ENCODE measurements around the gene RTP4.

RTP4 gene

DNA sequence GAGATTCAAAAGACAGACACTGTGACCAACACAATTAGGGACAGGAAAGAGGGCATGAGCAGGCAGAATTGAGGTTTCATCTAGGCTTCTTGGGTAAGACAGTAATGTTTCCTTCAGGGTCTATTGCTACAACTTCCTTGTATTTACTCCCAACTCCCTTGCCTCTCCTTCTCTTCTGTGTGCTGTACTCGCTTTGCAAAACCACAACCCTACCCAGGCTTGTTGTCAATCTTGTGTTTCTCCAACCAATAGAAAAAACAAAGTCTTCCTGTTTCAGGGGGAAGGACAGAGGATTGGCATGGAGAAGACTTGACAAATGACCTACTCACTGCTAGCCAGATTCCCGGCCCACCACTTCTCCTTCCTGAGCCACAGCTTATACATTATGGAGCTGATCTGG, 40.3 kb upstream of the RTP4 start:
- TF ChIP-seq YY1 (IDR thresholded peaks at IDR 0.05; ENCODE audit: insufficient read depth, insufficient read length) (no peak), ZNF274 (IDR thresholded peaks at IDR 0.05; ENCODE audit: low read depth, low read length) (no peak), SUZ12 (IDR thresholded peaks at IDR 0.05; ENCODE audit: extremely low read depth, insufficient read depth, insufficient read length) (no peak)
- Histone ChIP-seq H3K9me3 (ENCODE audit: insufficient read depth, low read length) (no peaks in the 10 kb centered on the region), H3K27me3 (ENCODE audit: insufficient read depth, insufficient read length) (no peaks in the 10 kb centered on the region), H3K36me3 (ENCODE audit: insufficient read depth, insufficient read length, low read length) (no peaks in the 10 kb centered on the region), H3K9ac (ENCODE audit: insufficient read length, low read depth) (no peak overlapping the region), H3K4me1 (ENCODE audit: insufficient read depth, insufficient read length) (no peaks in the 10 kb centered on the region), H3K4me3 (ENCODE audit: insufficient read length, low read depth) (no peak overlapping the region)
- no peak for DNase-seq (ENCODE audit: low read depth, low spot score)

DNA sequence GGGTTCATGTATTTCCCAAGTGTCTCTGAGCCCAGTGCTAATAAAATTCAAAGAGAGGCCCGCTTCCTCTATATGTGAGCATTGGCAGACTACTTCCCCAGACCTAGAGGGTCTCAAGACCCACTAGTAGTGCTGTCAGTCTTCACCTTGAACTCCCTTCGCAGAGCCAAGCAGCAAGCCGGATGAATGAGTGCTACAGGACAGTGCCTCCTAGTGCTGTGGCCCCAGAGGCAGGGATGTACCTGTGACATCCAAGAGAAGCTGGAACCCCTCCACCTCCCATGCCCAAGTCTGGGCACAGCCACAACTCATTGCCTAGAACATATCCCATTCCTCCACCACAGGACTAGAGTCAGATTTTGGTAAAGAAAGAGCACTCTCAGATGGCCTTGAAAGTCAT, 39.5 kb upstream of the RTP4 start:
- no peaks in the 10 kb centered on the region for H3K27me3 ChIP-seq (ENCODE audit: insufficient read depth, insufficient read length)
- no peaks in the 10 kb centered on the region for H3K4me1 ChIP-seq (ENCODE audit: insufficient read depth, insufficient read length)
- no peak for DNase-seq (ENCODE audit: low read depth, low spot score)
- no peak overlapping the region for H3K4me3 ChIP-seq (ENCODE audit: insufficient read length, low read depth)
- H3K36me3 ChIP-seq (ENCODE audit: insufficient read depth, insufficient read length, low read length), result no peaks in the 10 kb centered on the region
- no peaks in the 10 kb centered on the region for H3K9me3 ChIP-seq (ENCODE audit: insufficient read depth, low read length)
- TF ChIP-seq SUZ12 (IDR thresholded peaks at IDR 0.05; ENCODE audit: extremely low read depth, insufficient read depth, insufficient read length) (no peak), ZNF274 (IDR thresholded peaks at IDR 0.05; ENCODE audit: low read depth, low read length) (no peak), YY1 (IDR thresholded peaks at IDR 0.05; ENCODE audit: insufficient read depth, insufficient read length) (no peak)
- H3K9ac ChIP-seq (ENCODE audit: insufficient read length, low read depth), result no peak overlapping the region

DNA sequence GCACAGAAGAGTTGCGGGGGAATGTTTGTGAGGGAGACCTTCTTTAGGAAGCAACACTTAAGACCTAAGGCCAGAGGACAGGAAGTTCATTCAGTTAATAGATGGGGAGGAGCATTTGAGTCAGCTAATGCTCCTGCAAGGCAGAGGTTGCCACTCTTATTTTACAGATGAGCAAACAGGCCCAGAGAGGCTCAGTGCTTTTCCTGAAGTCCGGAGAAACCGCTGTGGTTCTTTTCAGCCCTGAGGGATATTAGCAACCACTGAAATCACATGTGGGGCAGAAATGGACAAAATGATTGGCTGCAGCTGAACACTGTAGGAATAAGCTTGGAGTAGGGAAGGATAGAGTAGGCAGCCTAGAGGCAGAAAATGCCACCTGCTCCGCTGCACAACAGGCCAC, 33.3 kb upstream of the RTP4 start:
- no peaks in the 10 kb centered on the region for H3K27me3 ChIP-seq (ENCODE audit: insufficient read depth, insufficient read length)
- TF ChIP-seq SUZ12 (IDR thresholded peaks at IDR 0.05; ENCODE audit: extremely low read depth, insufficient read depth, insufficient read length) (no peak), YY1 (IDR thresholded peaks at IDR 0.05; ENCODE audit: insufficient read depth, insufficient read length) (no peak), ZNF274 (IDR thresholded peaks at IDR 0.05; ENCODE audit: low read depth, low read length) (no peak)

DNA sequence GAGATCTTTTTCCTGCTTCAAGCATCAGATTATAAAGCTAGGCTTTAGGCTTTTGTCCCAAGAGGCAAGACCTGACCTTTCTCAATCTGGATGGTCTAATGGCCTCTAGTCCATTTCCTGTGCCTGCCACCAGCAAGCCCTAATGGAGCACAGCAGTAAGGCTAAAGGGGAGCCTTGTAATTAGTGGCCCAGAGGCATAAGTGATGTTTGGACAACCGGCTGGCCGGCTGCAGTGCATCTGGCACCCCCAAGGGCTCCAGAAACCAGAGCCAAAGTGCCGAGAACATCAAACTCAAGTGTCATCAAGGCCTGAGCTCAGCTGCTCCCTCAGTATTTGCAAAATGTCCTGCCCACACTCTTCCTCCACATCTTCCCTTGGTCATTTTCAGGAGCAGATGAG, 31.9 kb upstream of the RTP4 start:
- H3K9me3 ChIP-seq (ENCODE audit: insufficient read depth, low read length), result no peaks in the 10 kb centered on the region
- no peak for DNase-seq (ENCODE audit: low read depth, low spot score)
- H3K27me3 ChIP-seq (ENCODE audit: insufficient read depth, insufficient read length), result no peaks in the 10 kb centered on the region
- H3K4me3 ChIP-seq (ENCODE audit: insufficient read length, low read depth), result no peak overlapping the region
- H3K4me1 ChIP-seq (ENCODE audit: insufficient read depth, insufficient read length), result peaks cover 6% of the 10 kb centered on the region
- TF ChIP-seq ZNF274 (IDR thresholded peaks at IDR 0.05; ENCODE audit: low read depth, low read length) (no peak), YY1 (IDR thresholded peaks at IDR 0.05; ENCODE audit: insufficient read depth, insufficient read length) (no peak), SUZ12 (IDR thresholded peaks at IDR 0.05; ENCODE audit: extremely low read depth, insufficient read depth, insufficient read length) (no peak)
- no peaks in the 10 kb centered on the region for H3K36me3 ChIP-seq (ENCODE audit: insufficient read depth, insufficient read length, low read length)
- H3K9ac ChIP-seq (ENCODE audit: insufficient read length, low read depth), result no peak overlapping the region

More for the DNA sequence above, 33.3 kb upstream of the RTP4 start:
- Histone ChIP-seq H3K36me3 (ENCODE audit: insufficient read depth, insufficient read length, low read length) (no peaks in the 10 kb centered on the region), H3K4me3 (ENCODE audit: insufficient read length, low read depth) (no peak overlapping the region), H3K9ac (ENCODE audit: insufficient read length, low read depth) (no peak overlapping the region), H3K4me1 (ENCODE audit: insufficient read depth, insufficient read length) (peaks cover 6% of the 10 kb centered on the region), H3K9me3 (ENCODE audit: insufficient read depth, low read length) (no peaks in the 10 kb centered on the region)
- DNase-seq (ENCODE audit: low read depth, low spot score), result no peak

DNA sequence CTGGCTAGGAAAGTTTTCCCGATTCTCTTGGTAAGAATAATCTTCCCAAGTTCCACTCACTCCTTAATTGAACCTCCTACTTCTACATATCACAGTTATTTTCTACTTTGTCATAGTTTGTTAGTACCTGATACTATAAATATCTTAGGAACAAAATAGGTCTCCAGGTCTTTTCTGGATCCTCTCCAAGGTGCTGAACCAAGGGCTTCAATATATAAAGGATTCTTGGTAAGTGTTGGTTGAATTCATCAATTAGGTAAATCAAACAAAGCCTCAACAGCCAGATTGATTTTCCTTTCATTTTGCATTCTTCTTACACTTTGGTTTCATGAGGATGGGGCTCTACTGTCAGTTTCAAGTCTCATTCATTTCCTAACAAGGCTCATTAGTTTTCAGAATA, 27.6 kb upstream of the RTP4 start:
- H3K9me3 ChIP-seq (ENCODE audit: insufficient read depth, low read length), result no peaks in the 10 kb centered on the region
- no peak overlapping the region for H3K4me3 ChIP-seq (ENCODE audit: insufficient read length, low read depth)
- H3K36me3 ChIP-seq (ENCODE audit: insufficient read depth, insufficient read length, low read length), result no peaks in the 10 kb centered on the region
- DNase-seq (ENCODE audit: low read depth, low spot score), result no peak
- no peaks in the 10 kb centered on the region for H3K27me3 ChIP-seq (ENCODE audit: insufficient read depth, insufficient read length)
- TF ChIP-seq ZNF274 (IDR thresholded peaks at IDR 0.05; ENCODE audit: low read depth, low read length) (no peak), SUZ12 (IDR thresholded peaks at IDR 0.05; ENCODE audit: extremely low read depth, insufficient read depth, insufficient read length) (no peak), YY1 (IDR thresholded peaks at IDR 0.05; ENCODE audit: insufficient read depth, insufficient read length) (no peak)
- no peak overlapping the region for H3K9ac ChIP-seq (ENCODE audit: insufficient read length, low read depth)
- no peaks in the 10 kb centered on the region for H3K4me1 ChIP-seq (ENCODE audit: insufficient read depth, insufficient read length)

DNA sequence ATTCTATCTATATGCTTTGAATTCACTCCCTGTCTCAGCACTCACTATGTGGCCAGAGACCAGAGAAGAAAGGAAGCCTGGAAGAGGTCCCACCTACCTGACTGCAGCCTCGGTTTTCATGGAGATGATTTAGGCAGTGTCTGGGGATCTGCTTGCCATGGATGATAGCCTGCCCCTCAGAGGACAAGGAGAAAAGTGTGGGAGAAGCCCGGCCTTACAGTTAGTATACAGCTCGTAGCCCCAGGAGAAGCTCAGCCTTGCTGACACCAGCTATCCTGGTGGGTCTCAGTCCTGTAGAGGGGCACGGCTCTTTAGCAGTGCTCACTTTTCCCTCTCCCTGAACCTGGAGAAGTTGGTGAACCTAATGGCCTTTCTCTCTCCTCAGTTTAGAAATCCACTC, 25.9 kb upstream of the RTP4 start:
- Histone ChIP-seq H3K4me3 (ENCODE audit: insufficient read length, low read depth) (no peak overlapping the region), H3K36me3 (ENCODE audit: insufficient read depth, insufficient read length, low read length) (no peaks in the 10 kb centered on the region), H3K4me1 (ENCODE audit: insufficient read depth, insufficient read length) (no peaks in the 10 kb centered on the region), H3K9me3 (ENCODE audit: insufficient read depth, low read length) (no peaks in the 10 kb centered on the region), H3K9ac (ENCODE audit: insufficient read length, low read depth) (no peak overlapping the region), H3K27me3 (ENCODE audit: insufficient read depth, insufficient read length) (no peaks in the 10 kb centered on the region)
- no peak for TF ChIP-seq YY1 (IDR thresholded peaks at IDR 0.05; ENCODE audit: insufficient read depth, insufficient read length)
- no peak for TF ChIP-seq ZNF274 (IDR thresholded peaks at IDR 0.05; ENCODE audit: low read depth, low read length)
- TF ChIP-seq SUZ12 (IDR thresholded peaks at IDR 0.05; ENCODE audit: extremely low read depth, insufficient read depth, insufficient read length), result no peak
- DNase-seq (ENCODE audit: low read depth, low spot score), result no peak

DNA sequence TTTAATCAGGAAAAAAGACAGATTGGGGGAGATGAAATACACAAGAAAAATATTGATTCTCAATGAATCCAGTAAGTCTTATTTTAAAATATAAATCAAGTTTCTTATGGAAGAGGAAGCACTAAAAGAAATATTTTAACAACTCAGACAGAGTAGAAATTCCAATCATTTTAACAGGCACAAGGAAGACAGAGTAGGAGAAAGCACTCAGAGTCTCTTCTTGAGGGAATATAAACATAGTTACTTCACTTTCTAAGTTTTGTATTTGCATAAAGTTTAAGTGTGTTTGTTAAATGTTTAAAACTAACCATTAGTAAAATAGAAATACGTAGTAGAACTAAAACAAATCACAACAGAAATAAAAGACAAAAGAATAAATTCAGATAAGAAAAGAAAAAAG, 24.5 kb upstream of the RTP4 start:
- H3K4me3 ChIP-seq (ENCODE audit: insufficient read length, low read depth), result no peak overlapping the region
- TF ChIP-seq ZNF274 (IDR thresholded peaks at IDR 0.05; ENCODE audit: low read depth, low read length) (no peak), SUZ12 (IDR thresholded peaks at IDR 0.05; ENCODE audit: extremely low read depth, insufficient read depth, insufficient read length) (no peak), YY1 (IDR thresholded peaks at IDR 0.05; ENCODE audit: insufficient read depth, insufficient read length) (no peak)
- no peaks in the 10 kb centered on the region for H3K9me3 ChIP-seq (ENCODE audit: insufficient read depth, low read length)
- no peaks in the 10 kb centered on the region for H3K36me3 ChIP-seq (ENCODE audit: insufficient read depth, insufficient read length, low read length)
- DNase-seq (ENCODE audit: low read depth, low spot score), result no peak
- H3K9ac ChIP-seq (ENCODE audit: insufficient read length, low read depth), result no peak overlapping the region
- no peaks in the 10 kb centered on the region for H3K27me3 ChIP-seq (ENCODE audit: insufficient read depth, insufficient read length)
- H3K4me1 ChIP-seq (ENCODE audit: insufficient read depth, insufficient read length), result no peaks in the 10 kb centered on the region

Data from NT2/D1 (cell line).